GM12872 (cell line): ENCODE results near the gene MAZ.

ENCODE experiments used
- TF ChIP-seq, protein P1 (sequence below): IDR thresholded peaks from 3 replicates; pipeline ENCODE4 v1.5.1; 2011; ENCODE audit warnings: low read depth, mild to moderate bottlenecking, low read length, moderate library complexity; ENCODE audit not compliant: insufficient read depth

MAZ gene

GRCh38 chr16:29821643-29822115 is 15.3 kb downstream of the MAZ start:
- TF ChIP-seq, protein P1, sequence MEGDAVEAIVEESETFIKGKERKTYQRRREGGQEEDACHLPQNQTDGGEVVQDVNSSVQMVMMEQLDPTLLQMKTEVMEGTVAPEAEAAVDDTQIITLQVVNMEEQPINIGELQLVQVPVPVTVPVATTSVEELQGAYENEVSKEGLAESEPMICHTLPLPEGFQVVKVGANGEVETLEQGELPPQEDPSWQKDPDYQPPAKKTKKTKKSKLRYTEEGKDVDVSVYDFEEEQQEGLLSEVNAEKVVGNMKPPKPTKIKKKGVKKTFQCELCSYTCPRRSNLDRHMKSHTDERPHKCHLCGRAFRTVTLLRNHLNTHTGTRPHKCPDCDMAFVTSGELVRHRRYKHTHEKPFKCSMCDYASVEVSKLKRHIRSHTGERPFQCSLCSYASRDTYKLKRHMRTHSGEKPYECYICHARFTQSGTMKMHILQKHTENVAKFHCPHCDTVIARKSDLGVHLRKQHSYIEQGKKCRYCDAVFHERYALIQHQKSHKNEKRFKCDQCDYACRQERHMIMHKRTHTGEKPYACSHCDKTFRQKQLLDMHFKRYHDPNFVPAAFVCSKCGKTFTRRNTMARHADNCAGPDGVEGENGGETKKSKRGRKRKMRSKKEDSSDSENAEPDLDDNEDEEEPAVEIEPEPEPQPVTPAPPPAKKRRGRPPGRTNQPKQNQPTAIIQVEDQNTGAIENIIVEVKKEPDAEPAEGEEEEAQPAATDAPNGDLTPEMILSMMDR = no peak

DNA sequence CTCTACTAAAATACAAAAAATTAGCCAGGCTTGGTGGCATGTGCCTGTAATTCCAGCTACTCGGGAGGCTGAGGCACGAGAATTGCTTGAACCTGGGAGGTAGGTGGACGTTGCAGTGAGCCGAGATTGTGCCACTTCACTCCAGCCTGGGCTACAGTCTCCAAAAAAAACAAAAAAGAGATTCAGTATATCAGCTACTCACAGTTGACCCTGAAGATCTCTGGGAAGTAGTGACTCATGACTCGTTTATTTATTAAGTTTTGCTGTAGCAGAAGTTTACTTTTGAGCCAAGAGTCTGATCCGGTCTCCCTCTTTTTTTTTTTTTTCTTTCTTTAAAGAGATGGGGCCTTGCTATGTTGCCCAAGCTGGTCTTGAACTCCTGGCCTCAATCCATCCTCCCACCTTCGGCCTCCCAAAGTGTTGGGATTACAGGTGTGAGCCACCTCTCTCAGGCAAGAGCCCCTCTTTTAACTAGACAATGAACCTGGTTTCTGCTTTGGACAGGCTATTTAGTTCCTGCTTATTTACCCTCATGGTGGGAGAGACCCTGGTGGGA is 18.3 kb downstream of the MAZ start:
- TF ChIP-seq, protein P1 = no peak

DNA sequence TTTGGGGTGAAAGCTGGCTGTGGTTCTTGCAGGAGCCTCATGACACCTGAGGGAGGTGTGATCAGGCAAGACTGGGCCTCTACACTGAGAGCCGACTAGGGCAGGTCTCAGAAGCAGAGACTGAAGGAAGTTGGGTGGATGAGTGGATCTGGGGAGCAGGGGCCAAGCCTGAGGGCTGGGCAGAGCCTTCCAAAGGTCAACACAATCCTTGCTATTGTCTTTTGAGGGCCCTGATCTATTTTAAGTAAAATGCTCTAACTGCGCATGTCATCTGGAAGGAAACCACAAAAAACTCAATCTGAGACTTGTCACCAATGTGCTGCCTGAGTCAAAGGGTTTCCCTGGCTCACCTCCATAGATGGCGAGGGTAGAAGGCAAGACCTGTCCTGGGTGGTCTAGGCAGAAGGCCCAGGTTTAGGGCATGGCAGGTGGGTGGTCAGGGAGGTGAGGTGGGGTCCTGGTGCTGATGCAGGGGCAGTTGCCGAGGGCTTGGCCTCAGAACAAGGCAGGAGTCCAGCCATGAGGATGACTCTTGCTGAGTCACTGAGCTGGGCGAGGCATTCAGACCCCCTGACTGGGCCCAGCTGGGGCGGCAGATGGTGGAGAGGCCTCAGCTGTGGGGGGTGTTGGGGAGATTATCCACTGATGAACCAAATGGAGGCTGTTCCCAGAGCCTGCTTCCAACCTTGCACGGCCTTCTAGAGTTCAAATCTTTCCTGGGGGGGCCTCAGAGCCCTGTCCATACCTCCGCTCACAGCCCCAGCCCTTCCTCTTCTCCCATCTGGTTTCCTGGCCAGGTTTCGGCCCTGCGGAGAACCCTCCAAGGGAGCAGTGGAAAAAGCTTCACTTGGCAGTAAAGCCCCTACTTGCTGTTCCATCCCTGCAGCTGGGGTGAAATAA is 19.1 kb downstream of the MAZ start:
- TF ChIP-seq, protein P1 = no peak

GRCh38 chr16:29826342-29826695 is 20.0 kb downstream of the MAZ start:
- TF ChIP-seq, protein P1 = no peak

GRCh38 chr16:29830774-29831173 is 24.4 kb downstream of the MAZ start:
- TF ChIP-seq, protein P1 = no peak

DNA sequence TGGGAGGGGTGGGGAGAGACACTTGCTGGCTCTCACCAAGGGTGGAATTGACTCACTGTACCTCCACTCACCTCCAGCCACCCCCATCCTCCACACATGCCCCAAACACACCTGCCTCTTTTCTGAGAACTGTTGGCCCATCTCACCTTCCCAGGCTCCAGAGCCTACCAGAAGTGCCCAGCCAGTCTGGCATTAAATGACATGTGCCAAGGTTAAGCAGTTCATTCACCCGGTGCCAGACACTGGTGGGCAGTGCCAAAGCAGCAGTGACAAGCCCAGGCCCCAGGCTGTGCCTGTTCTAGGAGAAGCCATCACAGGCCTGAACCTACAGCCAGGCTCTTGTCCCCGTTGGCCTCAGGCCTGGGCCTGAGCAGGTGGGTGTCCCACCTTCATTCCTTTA is 25.2 kb downstream of the MAZ start:
- TF ChIP-seq, protein P1 = no peak

GRCh38 chr16:29834079-29834478 is 27.8 kb downstream of the MAZ start:
- TF ChIP-seq, protein P1 = no peak
